PFSK-1 (cell line): ENCODE measurements around the gene ZBP1.

ENCODE experiments used
- FOXP2 ChIP-seq: optimal IDR thresholded peaks from 2 replicates; pipeline ENCODE3; 2011; ENCODE audit warnings: borderline replicate concordance, control low read depth, inconsistent platforms; ENCODE audit not compliant: insufficient read depth; ENCODE audit errors: extremely low read length, extremely low read depth
- POLR2AphosphoS5 ChIP-seq: IDR thresholded peaks from 2 replicates; pipeline ENCODE4 v1.6.1; 2012; ENCODE audit warnings: low read depth, mild to moderate bottlenecking, control low read depth, low read length, moderate library complexity
- SIN3A ChIP-seq: IDR thresholded peaks from 2 replicates; pipeline ENCODE4 v1.6.1; 2012; ENCODE audit warnings: mild to moderate bottlenecking, low read length, moderate library complexity, borderline replicate concordance; ENCODE audit not compliant: insufficient read depth
- TAF1 ChIP-seq: IDR thresholded peaks from 2 replicates; pipeline ENCODE4 v1.6.1; 2012; ENCODE audit warnings: low read length, control low read depth, borderline replicate concordance; ENCODE audit not compliant: insufficient read depth
- TF ChIP-seq, protein P1 (sequence below), 2 experiments: IDR thresholded peaks; 2 replicates each; pipeline versions ENCODE4 v1.6.1 to v1.8.0; 2011 to 2012; ENCODE audit warnings: low read depth in 2 of 2, low read length in 2 of 2, control low read depth in 1 of 2, inconsistent platforms in 1 of 2, mild to moderate bottlenecking in 1 of 2, moderate library complexity in 1 of 2; ENCODE audit not compliant: insufficient read depth in 1 of 2

ZBP1 gene

DNA sequence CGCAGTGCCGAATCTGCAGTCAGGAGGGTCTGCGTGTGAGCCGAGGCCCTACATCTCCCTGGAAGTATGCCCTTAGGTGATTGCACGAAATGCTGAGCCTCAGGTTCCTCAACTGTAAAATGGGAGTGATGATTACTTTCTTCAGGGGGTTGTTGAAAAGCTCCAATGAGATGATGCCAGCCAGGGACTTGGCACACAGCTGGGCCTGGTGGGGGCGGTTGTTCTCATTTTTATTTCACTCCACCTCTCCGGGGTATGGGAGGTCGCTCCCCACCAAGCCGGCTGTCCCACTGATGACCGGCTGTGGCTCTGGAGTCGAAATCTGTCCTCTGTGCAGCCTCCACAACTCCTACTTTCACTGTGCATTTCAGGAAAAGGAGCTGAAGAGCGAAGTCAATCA lies 51.3 kb downstream of the ZBP1 start:
- no peak for TF ChIP-seq TAF1
- no peak for TF ChIP-seq POLR2AphosphoS5
- no peak for TF ChIP-seq FOXP2
- TF ChIP-seq, protein P1, sequence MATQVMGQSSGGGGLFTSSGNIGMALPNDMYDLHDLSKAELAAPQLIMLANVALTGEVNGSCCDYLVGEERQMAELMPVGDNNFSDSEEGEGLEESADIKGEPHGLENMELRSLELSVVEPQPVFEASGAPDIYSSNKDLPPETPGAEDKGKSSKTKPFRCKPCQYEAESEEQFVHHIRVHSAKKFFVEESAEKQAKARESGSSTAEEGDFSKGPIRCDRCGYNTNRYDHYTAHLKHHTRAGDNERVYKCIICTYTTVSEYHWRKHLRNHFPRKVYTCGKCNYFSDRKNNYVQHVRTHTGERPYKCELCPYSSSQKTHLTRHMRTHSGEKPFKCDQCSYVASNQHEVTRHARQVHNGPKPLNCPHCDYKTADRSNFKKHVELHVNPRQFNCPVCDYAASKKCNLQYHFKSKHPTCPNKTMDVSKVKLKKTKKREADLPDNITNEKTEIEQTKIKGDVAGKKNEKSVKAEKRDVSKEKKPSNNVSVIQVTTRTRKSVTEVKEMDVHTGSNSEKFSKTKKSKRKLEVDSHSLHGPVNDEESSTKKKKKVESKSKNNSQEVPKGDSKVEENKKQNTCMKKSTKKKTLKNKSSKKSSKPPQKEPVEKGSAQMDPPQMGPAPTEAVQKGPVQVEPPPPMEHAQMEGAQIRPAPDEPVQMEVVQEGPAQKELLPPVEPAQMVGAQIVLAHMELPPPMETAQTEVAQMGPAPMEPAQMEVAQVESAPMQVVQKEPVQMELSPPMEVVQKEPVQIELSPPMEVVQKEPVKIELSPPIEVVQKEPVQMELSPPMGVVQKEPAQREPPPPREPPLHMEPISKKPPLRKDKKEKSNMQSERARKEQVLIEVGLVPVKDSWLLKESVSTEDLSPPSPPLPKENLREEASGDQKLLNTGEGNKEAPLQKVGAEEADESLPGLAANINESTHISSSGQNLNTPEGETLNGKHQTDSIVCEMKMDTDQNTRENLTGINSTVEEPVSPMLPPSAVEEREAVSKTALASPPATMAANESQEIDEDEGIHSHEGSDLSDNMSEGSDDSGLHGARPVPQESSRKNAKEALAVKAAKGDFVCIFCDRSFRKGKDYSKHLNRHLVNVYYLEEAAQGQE (IDR thresholded peaks at IDR 0.05; ENCODE audit: insufficient read depth in 1 of 2, low read depth in 2 of 2, low read length in 2 of 2), result no peak
- TF ChIP-seq SIN3A, result no peak

DNA sequence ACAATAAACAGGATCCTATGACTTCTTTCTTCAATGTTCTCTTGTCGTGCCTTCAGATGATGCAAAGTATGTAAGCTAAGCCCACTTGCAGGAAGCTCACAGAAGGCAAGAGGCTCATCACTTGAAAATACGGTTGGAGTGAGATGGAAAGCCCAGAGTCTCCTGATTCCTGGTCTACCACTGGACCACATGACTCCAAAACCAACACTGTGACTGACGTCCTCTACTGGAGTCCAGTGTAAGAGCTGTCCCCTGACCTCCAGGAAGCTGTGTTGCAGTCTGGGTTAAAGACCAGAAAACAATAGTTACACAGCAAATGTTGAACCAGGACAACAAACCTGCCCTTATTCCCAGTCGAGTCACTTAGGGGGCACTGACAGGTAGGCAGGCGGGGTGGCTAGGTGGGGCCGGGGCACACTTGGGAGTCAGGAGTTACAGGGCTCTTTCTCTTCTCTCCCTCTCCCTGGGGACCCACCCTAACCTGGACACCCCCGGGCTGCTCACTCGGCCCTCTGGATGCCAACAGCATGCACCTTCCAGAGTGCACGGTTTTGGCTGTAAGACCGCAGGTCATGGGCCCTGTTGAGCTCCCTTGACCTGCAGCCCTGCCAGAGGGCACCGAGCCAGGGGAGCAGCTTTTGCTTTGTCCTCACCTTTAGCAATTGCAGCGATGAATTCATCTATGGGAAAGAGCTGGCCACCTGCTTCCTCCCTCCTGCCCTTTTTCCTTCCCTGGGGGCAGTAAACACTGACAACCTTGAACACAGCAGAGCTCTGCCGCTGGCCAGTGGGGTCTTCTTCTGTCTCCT lies 51.9 kb downstream of the ZBP1 start:
- TF ChIP-seq SIN3A (no peak), FOXP2 (no peak)

DNA sequence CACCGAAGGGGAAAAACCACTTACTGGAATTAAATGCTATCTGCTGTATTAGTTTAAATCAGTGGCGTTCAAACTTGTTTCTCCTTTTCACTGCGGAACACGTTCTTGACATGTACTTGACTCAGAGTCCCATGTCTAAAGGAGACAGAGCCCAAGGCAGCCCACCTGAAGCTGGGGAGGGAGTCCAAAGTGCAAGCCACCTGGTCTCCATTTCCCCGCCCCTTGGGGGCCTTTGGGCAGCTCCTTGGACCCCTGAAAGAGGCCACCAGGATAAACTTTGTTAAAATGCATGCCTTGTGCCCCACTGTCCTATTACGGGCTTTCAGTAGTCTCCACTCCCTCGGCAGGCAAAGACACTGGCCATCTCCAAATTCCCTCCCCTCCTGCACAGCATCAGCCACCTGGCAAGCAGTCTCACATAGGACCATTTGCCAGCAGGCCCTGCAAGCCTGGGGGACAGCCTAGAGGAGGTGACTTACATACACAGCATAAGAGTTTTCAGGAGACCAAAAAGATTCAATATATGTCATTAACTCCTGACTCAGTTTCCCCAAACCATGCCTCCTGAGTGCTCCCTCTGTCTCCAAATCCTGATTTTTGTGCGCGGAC lies 52.7 kb downstream of the ZBP1 start:
- TF ChIP-seq SIN3A (no peak), FOXP2 (no peak), POLR2AphosphoS5 (no peak)
- TF ChIP-seq, protein P1 (IDR thresholded peaks at IDR 0.05; ENCODE audit: insufficient read depth in 1 of 2, low read depth in 2 of 2, low read length in 2 of 2), result no peak

DNA sequence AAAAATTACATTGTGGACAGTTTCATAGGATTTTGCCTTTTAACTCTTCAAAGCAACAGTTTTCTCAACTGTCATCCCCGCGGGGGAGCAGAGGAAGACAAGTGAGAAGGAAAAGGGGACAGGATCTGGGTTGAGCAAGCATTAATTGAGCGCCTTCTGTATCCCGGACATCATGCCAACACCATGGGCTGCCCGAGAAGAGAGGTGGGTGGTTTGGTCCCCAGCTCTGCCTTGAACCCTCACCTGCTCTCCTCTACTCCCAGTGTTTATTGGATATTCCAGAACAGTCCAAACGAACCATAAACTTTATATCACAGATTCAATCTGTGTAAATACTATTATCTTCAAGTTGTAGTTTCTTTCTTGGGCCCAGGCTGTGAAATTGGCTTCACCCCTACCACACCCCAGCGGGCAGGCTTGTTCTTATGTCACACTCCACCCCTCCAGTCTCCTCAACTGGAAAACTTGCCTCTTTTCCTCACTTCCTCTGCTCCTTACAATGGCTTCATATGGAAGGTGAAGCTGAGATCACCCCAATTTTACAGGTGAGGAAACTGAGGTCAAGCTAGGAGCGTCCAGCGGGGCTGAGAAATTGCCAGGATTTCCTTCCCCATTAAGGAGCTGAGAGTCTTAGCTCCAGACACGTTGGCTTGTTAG lies 53.3 kb downstream of the ZBP1 start:
- TF ChIP-seq FOXP2 (no peak), SIN3A (no peak), POLR2AphosphoS5 (no peak), TAF1 (no peak)
- TF ChIP-seq, protein P1 (IDR thresholded peaks at IDR 0.05; ENCODE audit: insufficient read depth in 1 of 2, low read depth in 2 of 2, low read length in 2 of 2), result no peak

DNA sequence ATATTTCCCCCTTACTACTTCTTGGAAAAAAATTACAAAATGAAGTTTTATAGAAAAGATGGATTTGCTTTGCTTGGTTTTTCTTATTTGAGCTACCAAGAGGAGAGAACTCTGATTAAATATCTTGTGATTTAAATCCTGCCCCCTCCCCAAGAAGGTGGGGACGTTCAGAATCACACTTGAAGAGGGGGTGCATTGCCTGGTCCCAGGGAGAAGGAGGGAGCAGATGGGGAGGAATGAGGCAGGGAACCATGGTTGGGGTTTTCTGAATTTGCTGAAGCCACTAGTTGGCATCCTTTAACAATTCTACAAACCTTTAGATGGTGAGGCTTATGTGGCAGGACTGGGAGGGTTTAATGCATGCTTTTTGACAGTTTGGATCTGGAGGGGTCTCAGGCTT lies 53.8 kb downstream of the ZBP1 start:
- TF ChIP-seq POLR2AphosphoS5 (no peak), TAF1 (no peak), FOXP2 (no peak), SIN3A (no peak)
- TF ChIP-seq, protein P1 (IDR thresholded peaks at IDR 0.05; ENCODE audit: insufficient read depth in 1 of 2, low read depth in 2 of 2, low read length in 2 of 2), result no peak
